H1 (cell line): ENCODE data around the gene ECI2. TPM values are rescaled to one million over a fixed set of nuclear protein-coding genes. Genes with fewer than 3 reads are reported as not detected.

Experiments used
- CTCF ChIA-PET: fragments of 300-600 bp; sonication (Branson Sonifier 250); formaldehyde crosslinking; loops from one replicate; lab custom pipeline; 2021; ENCODE audit not compliant: partially characterized antibody; lab: Charles Lee
- POLR2A ChIA-PET: fragments of 300-600 bp; sonication (Branson Sonifier 250); formaldehyde crosslinking; loops from one replicate; lab custom pipeline; 2021; ENCODE audit warnings: inconsistent platforms; ENCODE audit not compliant: partially characterized antibody; lab: Charles Lee
- DNase-seq, 2 experiments: peaks; one replicate each; pipeline versions ENCODE4 v3.0.0 to v3.0.0-alpha.2; 2010 to 2022; ENCODE audit warnings: low spot score in 2 of 2, low read depth in 1 of 2, mixed read lengths in 1 of 2
- FAIRE-seq: peaks from 2 replicates; lab custom pipeline; 2011; peaks lifted over from hg19 to GRCh38; lab: Jason Lieb, UNC
- H2AFZ ChIP-seq: 2 replicates; pipeline ENCODE4 v1.8.1; 2012; ENCODE audit warnings: low read length, inconsistent platforms
- H2AK5ac ChIP-seq: 2 replicates; pipeline ENCODE4 v1.6.1; 2013; ENCODE audit warnings: low read depth, low read length
- H2BK120ac ChIP-seq: replicated peaks from 2 replicates; pipeline ENCODE3; 2013; ENCODE audit warnings: low read depth, low read length, inconsistent platforms
- H2BK12ac ChIP-seq: 2 replicates; pipeline ENCODE4 v1.6.1; 2013; ENCODE audit warnings: low read depth, low read length
- H2BK15ac ChIP-seq: 2 replicates; pipeline ENCODE4 v1.6.1; 2013; ENCODE audit warnings: low read length
- H2BK20ac ChIP-seq: 2 replicates; pipeline ENCODE4 v1.6.1; 2013; ENCODE audit warnings: low read length
- H2BK5ac ChIP-seq: 2 replicates; pipeline ENCODE4 v1.6.1; 2013; ENCODE audit warnings: low read depth, low read length
- H3K14ac ChIP-seq: 2 replicates; pipeline ENCODE4 v1.6.1; 2013; ENCODE audit warnings: inconsistent platforms; ENCODE audit not compliant: insufficient read length
- H3K18ac ChIP-seq: 2 replicates; pipeline ENCODE4 v1.6.1; 2013; ENCODE audit warnings: low read length; ENCODE audit errors: extremely low read depth
- H3K23ac ChIP-seq: 2 replicates; pipeline ENCODE4 v1.6.1; 2013; ENCODE audit warnings: inconsistent platforms; ENCODE audit not compliant: insufficient read length
- H3K23me2 ChIP-seq: 2 replicates; pipeline ENCODE4 v1.6.1; 2013; ENCODE audit warnings: low read depth, low read length
- H3K27ac ChIP-seq: 2 replicates; pipeline ENCODE4 v1.6.1; 2011; ENCODE audit warnings: low read depth, low read length, inconsistent platforms
- H3K27me3 ChIP-seq, 4 experiments: replicated peaks in 1 of 4; 1 replicate in 1 of 4; 2 replicates in 3 of 4; pipeline versions ENCODE4 v1.6.1 to v1.8.1; 2011 to 2013; ENCODE audit warnings: low read length in 3 of 4, mild to moderate bottlenecking in 3 of 4, inconsistent platforms in 2 of 4, mixed read lengths in 2 of 4, moderate library complexity in 1 of 4; ENCODE audit not compliant: control insufficient read depth in 3 of 4, insufficient read depth in 3 of 4; ENCODE audit errors: extremely low read depth in 1 of 4
- H3K36me3 ChIP-seq, 4 experiments: 2 replicates each; pipeline versions ENCODE4 v1.6.1 to v1.8.1; 2011 to 2013; ENCODE audit warnings: mild to moderate bottlenecking in 4 of 4, low read length in 3 of 4, moderate library complexity in 2 of 4, control low read depth in 1 of 4, inconsistent platforms in 1 of 4; ENCODE audit not compliant: insufficient read depth in 4 of 4, control insufficient read depth in 2 of 4
- H3K4ac ChIP-seq: replicated peaks from 2 replicates; pipeline ENCODE3; 2013; ENCODE audit warnings: low read length, low read depth, mixed read lengths, inconsistent platforms; ENCODE audit not compliant: insufficient read length
- H3K4me1 ChIP-seq, 4 experiments: replicated peaks in 1 of 4; 1 replicate in 1 of 4; 2 replicates in 3 of 4; pipeline versions ENCODE4 v1.6.1 to v1.8.1; 2011 to 2013; ENCODE audit warnings: low read length in 3 of 4, inconsistent platforms in 2 of 4, mixed read lengths in 1 of 4; ENCODE audit not compliant: insufficient read depth in 4 of 4, control insufficient read depth in 3 of 4
- H3K4me2 ChIP-seq, 2 experiments: 2 replicates each; pipeline versions ENCODE4 v1.6.1 to v1.8.1; 2011 to 2013; ENCODE audit warnings: low read depth in 2 of 2, low read length in 2 of 2, control low read depth in 1 of 2, inconsistent platforms in 1 of 2, mild to moderate bottlenecking in 1 of 2; ENCODE audit not compliant: insufficient read depth in 1 of 2
- H3K4me3 ChIP-seq, 4 experiments: fragments of 200-600, 300-600 bp in 1 of 4; sonication (generic), shearing (Covaris generic), sonication (Bioruptor Twin) in 1 of 4; 2 replicates each; pipeline versions ENCODE4 v1.5.1 to v1.8.1; 2011 to 2016; ENCODE audit warnings: low read length in 4 of 4, low read depth in 3 of 4, control low read depth in 2 of 4, inconsistent platforms in 2 of 4, mild to moderate bottlenecking in 2 of 4, mixed read lengths in 1 of 4, moderate library complexity in 1 of 4; ENCODE audit not compliant: insufficient read depth in 2 of 4; ENCODE audit errors: extremely low read depth in 1 of 4
- H3K56ac ChIP-seq: replicated peaks from 2 replicates; pipeline ENCODE3; 2013; ENCODE audit warnings: low read depth, mild to moderate bottlenecking, mixed read lengths, low read length, inconsistent platforms; ENCODE audit not compliant: insufficient read length
- H3K79me1 ChIP-seq: 2 replicates; pipeline ENCODE4 v1.6.1; 2013; ENCODE audit warnings: low read depth, low read length, control low read depth
- H3K79me2 ChIP-seq, 2 experiments: 2 replicates each; pipeline versions ENCODE4 v1.6.1 to v1.8.1; 2012 to 2013; ENCODE audit warnings: low read length in 2 of 2, mild to moderate bottlenecking in 2 of 2, inconsistent platforms in 1 of 2; ENCODE audit not compliant: insufficient read depth in 2 of 2, control insufficient read depth in 1 of 2
- H3K9ac ChIP-seq, 4 experiments: replicated peaks in 1 of 4; 1 replicate in 1 of 4; 2 replicates in 3 of 4; pipeline versions ENCODE4 v1.6.1 to v1.8.1; 2011 to 2013; ENCODE audit warnings: low read depth in 3 of 4, low read length in 3 of 4, control low read depth in 2 of 4, mild to moderate bottlenecking in 2 of 4, moderate library complexity in 2 of 4, inconsistent platforms in 1 of 4; ENCODE audit errors: extremely low read depth in 1 of 4
- H3K9me3 ChIP-seq, 2 experiments: 2 replicates each; pipeline versions ENCODE4 v1.6.1 to v1.8.1; 2012 to 2013; ENCODE audit warnings: mild to moderate bottlenecking in 2 of 2, moderate library complexity in 2 of 2, control low read depth in 1 of 2, inconsistent platforms in 1 of 2, low read depth in 1 of 2, low read length in 1 of 2, mixed read lengths in 1 of 2; ENCODE audit not compliant: insufficient read depth in 2 of 2
- H4K20me1 ChIP-seq, 2 experiments: replicated peaks in 1 of 2; 2 replicates each; pipeline versions ENCODE3 to v1.8.1; 2011 to 2013; ENCODE audit warnings: inconsistent platforms in 2 of 2, low read length in 2 of 2, mild to moderate bottlenecking in 1 of 2; ENCODE audit not compliant: insufficient read depth in 2 of 2, control insufficient read depth in 1 of 2
- H4K5ac ChIP-seq: 2 replicates; pipeline ENCODE4 v1.6.1; 2013; ENCODE audit warnings: low read length, low read depth, mixed read lengths, inconsistent platforms; ENCODE audit not compliant: insufficient read length
- H4K8ac ChIP-seq: 2 replicates; pipeline ENCODE4 v1.8.0; 2013; ENCODE audit warnings: mild to moderate bottlenecking, moderate library complexity, low read length, inconsistent platforms; ENCODE audit not compliant: insufficient read depth; ENCODE audit errors: extremely low read depth
- H4K91ac ChIP-seq: replicated peaks from 2 replicates; pipeline ENCODE3; 2013; ENCODE audit warnings: low read length, mixed read lengths, inconsistent platforms; ENCODE audit not compliant: insufficient read length
- GABPA ChIP-seq: IDR thresholded peaks from 2 replicates; pipeline ENCODE4 v1.6.1; 2011; ENCODE audit warnings: mild to moderate bottlenecking, low read length, moderate library complexity, borderline replicate concordance; ENCODE audit not compliant: insufficient read depth
- POU5F1 ChIP-seq: IDR thresholded peaks from 2 replicates; pipeline ENCODE4 v1.6.1; 2011; ENCODE audit warnings: low read depth, mild to moderate bottlenecking, low read length, moderate library complexity
- WGBS, 2 experiments: shearing (Covaris generic) in 1 of 2; methylation state at CpG; one replicate each; pipeline versions ENCODE4 v1.1.6 to v1.1.7; 2013 to 2015; ENCODE audit warnings: low lambda C conversion rate in 2 of 2, mixed read lengths in 2 of 2, inconsistent platforms in 1 of 2, low coverage in 1 of 2, missing lambda C conversion rate in 1 of 2; ENCODE audit not compliant: insufficient replicate concordance in 2 of 2, insufficient coverage in 1 of 2, insufficient read length in 1 of 2; ENCODE audit errors: extremely low coverage in 1 of 2, missing lambda C conversion rate in 1 of 2; 5-methylcytosine and 5-hydroxymethylcytosine counted together
- polyA plus RNA-seq, 7 experiments: library from polyadenylated mRNA; depleted of rRNA in 3 of 7; stranded (reverse) in 5 of 7; unstranded in 2 of 7; fragments of >200 nt in 5 of 7; fragments of 200-250 nt in 2 of 7; gene quantifications; 1 replicate in 5 of 7; 2 replicates in 1 of 7; 4 replicates in 1 of 7; pipeline versions ENCODE4 v1.2.1 to v1.2.3, GENCODE V29; 2011 to 2013; ENCODE audit warnings: missing spikeins in 2 of 7, mixed read lengths in 2 of 7
- total RNA-seq: library from RNA; stranded (reverse); fragmentation: NEBNext Ultra II Directional; extraction: Animal tissue kit (Norgen Biotek cat#: 25700); gene quantifications from 2 replicates; pipeline ENCODE4 v1.2.1, GENCODE V29; 2021

ECI2 gene
- total and polyA plus RNA-seq, 2 of the 8 experiments (the other 6 are each of a cell fraction or from before 2014, with no cell fraction given): 40.4 to 70.8 TPM

- Histone ChIP-seq H2BK5ac (no peak overlapping the region), H3K18ac (no peak overlapping the region), H4K91ac (no peak overlapping the region), H4K20me1 (peaks cover 0 to 2% of the 10 kb centered on the region in 2 experiments), H3K4me1 (peaks cover 0 to under 1% (median 0%) of the 10 kb centered on the region in 4 experiments; a peak in 3 of 7 replicates), H3K56ac (no peak overlapping the region), H3K9me3 (peaks cover 7% of the 10 kb centered on the region in 2 experiments; a peak in 3 of 4 replicates), H3K9ac (no peak overlapping the region), H2AFZ (no peak overlapping the region), H3K79me2 (peaks cover 0 to 16% of the 10 kb centered on the region in 2 experiments; a peak in 3 of 4 replicates), H3K23ac (no peak overlapping the region), H3K23me2 (no peaks in the 10 kb centered on the region), H2AK5ac (no peak overlapping the region), H3K14ac (no peak overlapping the region), H2BK20ac (no peak overlapping the region), H3K4me3 (no peak overlapping the region), H3K27ac (no peak overlapping the region), H2BK12ac (no peak overlapping the region), H3K79me1 (no peaks in the 10 kb centered on the region; the same call in 1 of the 2 replicates), H3K4me2 (no peak overlapping the region), H2BK120ac (no peak overlapping the region), H2BK15ac (no peak overlapping the region), H3K4ac (no peak overlapping the region), H3K36me3 (peaks cover 18 to 78% (median 54%) of the 10 kb centered on the region in 4 experiments), H4K8ac (no peak overlapping the region), H3K27me3 (no peaks in the 10 kb centered on the region), H4K5ac (no peak overlapping the region)
- no peak for FAIRE-seq
- ChIA-PET POLR2A (no interaction called here), CTCF (interaction anchor here (1.3 kb wide), 1 partner anchor 82 kb away, joined by 3 read pairs; no protein-coding TSS in a partner anchor)
- 88% methylated on average over 6 of the region's 6 CpGs; no CpG with 5 or more reads in 1 of the 2 experiments for WGBS, 2 experiments
- DNase-seq: no peak
- TF ChIP-seq POU5F1 (no peak), GABPA (no peak)
These were observed 6.6 kb downstream of the ECI2 start for GRCh38 chr6:4128748-4129147.
